ENCODE measurements around the gene CCNJ.

GRCh38 chr10:96021332-96021731 is 22.1 kb upstream of the CCNJ start:
- TF ChIP-seq EZH2 (IDR thresholded peaks at IDR 0.05) (no peak), POLR2AphosphoS5 (IDR thresholded peaks at IDR 0.05; ENCODE audit: borderline replicate concordance, low read depth, low read length) (no peak)
